ENCODE measurements around the gene RREB1.
A peak's percentile ranks its signal among the peaks of the same experiment; 100 is the strongest.

RREB1 gene

GRCh38 chr6:7098993-7099392 lies 8.8 kb upstream of the RREB1 start:
- DNase-seq: no peak

- DNase-seq: no peak
Observed at GRCh38 chr6:7100072-7100752, 7.5 kb upstream of the RREB1 start.

DNA sequence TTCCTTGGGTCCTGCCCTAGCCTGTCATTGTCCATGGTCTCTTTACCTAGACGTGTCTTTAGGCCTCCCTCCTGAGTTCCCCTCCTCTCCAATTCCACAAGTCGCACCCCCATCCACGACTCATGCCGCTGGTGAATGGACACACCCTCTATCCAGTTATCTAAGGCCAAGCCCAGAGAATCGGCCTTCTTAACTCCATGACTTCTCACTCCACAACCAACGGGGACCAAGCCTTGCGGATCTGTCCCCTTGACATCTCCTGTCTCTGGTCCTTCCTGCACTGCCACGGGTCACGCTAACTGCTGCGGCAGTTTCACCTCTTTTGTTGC lies 7.0 kb upstream of the RREB1 start:
- no peak for DNase-seq

GRCh38 chr6:7101290-7101689 lies 6.5 kb upstream of the RREB1 start:
- DNase-seq: no peak

DNA sequence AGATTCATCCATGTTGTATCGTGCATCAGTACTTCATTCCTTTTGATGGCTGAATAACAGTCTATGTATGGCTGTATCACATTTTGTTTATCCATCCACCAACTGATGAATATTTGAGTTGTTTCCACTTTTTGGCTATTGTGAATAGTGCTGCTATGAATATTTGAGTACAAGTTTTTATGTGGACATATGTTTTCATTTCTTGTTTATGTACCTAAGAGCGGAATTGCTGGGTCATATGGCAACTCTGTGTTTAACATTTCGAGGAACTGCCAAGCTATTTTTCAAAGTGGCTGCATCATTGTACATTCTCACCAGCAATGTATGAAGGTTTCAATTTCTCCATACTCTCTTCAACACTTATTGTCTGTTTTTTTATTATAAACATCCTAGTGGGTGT lies 3.0 kb upstream of the RREB1 start:
- no peak for DNase-seq

- no peak for DNase-seq
Observed at GRCh38 chr6:7106215-7106751, 1.5 kb upstream of the RREB1 start.

DNA sequence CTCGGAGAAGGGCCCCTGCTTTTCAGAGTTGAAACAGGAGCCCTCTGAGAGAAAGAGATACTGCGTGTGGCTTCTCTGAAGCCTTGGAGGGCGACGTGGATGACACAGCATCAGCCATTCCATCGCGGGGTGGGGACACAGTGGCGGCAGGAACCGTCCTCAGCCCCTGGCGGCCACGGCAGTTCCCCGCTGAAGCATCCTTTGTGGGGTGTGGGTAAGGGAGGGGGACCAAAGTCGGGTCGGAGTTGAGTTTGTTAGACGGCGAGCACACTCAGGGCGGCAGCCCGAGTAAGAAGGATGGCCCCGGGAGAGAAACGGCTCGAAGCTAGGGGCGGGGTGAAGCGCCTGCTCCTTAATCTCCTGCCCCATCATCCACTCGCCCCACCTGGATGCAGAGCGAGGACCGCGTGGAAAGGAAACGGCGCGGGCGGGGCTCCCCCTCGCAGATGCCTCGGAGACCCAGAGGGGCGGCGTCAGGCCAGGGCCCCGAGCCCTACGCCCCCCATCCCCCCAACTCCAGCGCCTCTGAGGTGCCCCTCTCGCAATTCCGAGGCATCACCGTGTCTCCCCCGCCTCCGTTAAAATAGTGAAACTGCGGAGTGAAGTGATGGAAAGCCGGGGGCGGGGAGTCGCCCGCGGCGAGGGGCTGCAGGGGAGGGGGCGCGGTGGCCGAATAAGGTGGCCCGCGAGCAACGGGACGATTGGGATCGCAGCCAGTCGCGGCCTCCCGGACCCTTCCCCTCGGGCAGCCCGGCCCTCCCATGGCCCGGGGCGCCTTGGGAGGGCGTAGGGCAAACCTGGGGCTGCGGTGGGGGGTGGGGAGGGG lies 796 bp upstream of the RREB1 start:
- peak; percentile 75 for DNase-seq

DNA sequence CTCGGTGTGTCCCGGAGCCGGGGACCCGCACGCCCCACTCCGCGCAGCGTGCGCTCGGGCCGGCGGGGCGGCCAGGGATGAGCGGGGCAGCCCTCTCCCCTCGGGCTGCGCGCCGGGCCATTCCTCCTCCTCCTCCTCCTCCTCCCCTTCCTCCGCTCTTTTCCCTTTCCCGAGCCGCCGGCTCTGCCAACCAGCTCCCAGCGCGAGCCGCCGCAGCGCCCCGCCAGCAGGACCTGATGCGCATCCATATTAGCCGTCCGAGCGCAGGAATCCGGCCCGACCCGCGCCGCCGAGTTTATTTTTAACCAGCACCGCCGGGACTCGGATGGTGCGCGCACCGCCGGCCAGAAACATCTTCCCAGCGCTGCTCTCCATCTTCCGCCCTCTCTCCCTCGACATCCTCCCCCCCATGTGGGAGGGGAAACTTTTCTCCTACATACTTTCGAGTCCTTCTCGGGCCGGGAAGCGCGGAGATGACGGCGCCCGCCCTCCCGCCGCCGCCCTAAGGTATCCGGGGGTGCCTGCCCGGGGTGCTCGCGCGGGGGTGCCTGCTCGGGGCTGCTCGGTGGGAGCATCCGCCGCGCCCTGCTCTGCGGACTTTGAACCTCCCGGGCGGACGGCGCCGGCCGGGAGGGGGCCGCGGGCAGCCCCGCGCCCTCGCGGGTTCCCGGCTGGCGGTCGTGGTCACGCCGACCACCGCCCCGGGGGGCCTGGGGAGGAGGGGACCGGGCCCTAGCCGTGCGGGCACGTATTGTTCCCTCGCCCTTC lies 619 bp downstream of the RREB1 start:
- peak; percentile 56 for DNase-seq

DNA sequence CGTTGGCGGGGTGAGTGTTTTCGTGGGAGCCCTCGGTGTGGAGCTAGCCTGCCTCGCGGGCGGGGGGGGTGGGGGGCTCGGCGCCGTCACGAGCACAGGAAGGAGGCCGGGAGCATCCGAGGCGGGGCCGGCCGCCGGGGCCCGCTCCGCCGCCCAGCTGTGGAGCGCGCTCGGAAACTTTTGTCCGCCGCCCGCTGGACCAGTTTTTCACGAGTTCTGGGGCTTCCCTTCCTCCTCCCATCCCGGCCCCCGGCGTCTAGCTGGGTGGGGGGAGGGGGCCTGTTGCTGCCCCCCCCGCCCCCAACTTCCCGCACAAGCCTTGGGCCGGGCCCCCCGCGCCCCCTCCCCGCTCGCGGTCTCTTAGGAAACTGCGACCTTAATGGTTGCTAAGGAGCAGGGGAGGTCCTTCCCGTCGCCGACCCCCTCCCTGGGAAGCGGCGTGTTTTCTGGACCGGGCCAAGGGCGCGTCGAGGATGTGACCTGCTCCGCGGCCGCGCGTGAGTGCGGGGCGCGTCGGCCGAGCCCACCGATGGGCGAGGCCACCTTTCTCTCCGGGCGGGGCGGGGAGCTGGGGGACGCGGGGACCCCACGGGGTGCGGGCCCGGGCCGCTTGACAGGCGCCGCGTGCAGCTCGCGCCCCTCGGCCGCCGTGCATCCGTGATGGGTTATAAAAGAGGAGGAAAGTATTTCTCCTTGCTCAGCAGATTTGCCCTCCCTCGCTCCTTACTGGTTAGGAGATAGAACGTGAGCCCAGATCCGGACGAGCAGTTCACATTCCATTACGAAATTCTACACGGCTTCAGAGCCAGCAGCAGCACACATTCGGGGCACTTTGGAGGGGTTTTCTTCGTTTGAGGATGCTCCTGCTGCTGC lies 1.4 kb downstream of the RREB1 start:
- peak; percentile 67 for DNase-seq

- no peak for DNase-seq
Observed at GRCh38 chr6:7110092-7110792, 2.5 kb downstream of the RREB1 start.

DNA sequence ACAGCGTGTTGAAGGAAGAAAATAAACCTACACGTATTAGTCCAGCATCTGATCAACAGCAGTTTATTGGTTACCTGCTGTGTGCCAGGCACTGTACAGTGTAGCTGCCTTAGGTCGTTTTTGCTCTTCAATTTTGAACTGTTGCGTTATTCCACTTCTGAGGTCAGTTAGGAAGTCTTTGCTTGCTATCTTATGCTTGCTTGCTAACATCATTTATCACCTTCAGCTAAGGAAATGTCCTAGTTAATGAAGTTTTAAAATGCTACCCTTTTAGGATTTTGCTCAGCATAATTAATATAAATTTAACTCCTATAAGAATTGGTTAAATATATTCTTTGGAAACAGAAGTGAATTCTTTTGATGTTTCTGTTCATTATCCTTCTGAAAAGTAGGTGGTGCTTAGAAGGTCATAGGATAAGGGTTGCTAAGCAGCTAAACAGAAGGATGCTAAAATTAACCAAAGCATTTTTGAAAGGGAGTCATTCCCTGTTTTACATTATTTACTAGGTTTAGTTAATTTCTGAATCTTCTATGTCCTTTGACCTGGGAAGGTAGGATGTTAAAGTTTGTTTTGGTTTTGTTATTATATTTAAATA lies 3.4 kb downstream of the RREB1 start:
- DNase-seq: no peak

DNA sequence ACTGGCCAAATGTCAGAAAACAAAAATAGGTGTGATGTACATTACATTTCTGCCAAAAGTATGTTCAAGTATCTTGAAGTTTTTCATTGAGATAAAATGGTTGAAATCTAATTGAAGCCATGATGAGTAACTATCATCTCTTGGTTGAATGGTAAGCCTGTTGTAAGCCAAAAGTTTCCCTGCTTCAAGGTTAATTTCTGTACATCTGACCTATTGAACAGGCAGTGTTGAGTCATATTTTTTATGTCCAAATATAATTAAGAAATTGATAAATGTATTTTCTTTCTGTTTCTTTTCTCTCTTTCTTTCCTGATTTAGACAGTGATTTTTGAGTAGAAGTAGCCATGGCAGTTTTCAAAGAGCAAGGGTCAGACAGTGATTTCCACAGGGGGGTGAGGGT lies 4.4 kb downstream of the RREB1 start:
- DNase-seq: no peak

DNA sequence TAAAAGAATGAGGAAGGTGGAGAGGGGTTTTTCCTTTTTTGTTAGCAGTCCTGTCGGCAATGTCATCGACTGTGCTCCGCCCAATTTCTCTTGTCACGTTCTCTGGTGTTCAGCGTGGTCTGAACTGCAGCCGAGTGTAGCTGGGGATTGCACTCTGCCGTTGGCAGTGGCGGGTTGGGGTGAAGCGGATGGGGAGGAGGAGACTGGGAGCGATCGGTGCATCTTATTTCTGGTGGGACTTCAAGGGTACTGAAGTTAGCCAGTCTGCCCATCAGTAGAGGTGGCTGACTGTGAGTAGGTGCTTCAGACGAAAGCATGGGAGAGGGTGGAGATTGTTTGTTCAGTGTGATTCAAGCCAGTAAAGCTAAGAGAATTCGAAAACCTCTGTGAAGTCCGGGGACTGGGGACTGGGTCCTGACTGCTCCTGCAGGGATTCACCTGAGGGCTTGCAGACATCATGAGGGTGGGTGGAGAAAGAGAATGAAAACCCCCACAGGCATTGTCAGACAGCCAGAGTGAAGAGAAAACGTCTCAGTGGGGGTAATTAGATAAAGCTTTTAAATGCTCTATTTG lies 5.1 kb downstream of the RREB1 start:
- DNase-seq: peak; percentile 71

GRCh38 chr6:7114744-7115458 lies 7.1 kb downstream of the RREB1 start:
- DNase-seq: no peak

DNA sequence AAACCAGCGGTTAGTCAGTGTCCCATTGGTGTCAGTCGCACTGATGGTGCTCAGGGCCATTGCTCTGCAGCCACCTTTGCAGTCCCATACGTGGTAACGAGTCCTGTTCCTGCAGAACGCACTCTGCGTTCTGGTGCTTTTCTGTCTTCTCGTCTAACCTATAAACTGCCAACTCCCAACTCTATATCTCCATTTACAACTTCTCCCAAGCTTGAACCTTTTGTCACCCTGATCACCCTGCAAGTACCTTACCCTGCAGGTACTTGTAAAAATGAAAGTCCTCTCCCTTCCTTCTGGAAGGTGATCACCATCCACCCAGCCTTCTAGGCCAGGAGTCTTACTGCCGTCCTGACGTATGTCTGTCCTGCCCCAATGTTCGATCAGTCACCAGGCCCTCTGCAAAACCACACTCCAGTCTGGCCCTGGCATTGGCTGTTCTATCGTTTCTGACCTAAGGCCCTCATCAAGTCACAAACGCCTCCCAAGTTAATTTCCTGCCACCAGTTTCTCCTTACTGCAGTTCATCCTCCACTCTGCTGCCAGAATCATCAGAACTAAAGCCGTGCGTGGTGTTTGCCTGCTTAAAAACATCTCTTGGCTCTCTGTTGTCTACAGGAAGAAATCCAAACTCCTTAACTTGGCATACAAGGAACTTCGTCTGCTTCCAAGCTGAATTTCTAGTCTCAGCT lies 7.9 kb downstream of the RREB1 start:
- no peak for DNase-seq

- no peak for DNase-seq
Observed at GRCh38 chr6:7119272-7119801, 11.6 kb downstream of the RREB1 start.

GRCh38 chr6:7121700-7122241 lies 14.0 kb downstream of the RREB1 start:
- no peak for DNase-seq

DNA sequence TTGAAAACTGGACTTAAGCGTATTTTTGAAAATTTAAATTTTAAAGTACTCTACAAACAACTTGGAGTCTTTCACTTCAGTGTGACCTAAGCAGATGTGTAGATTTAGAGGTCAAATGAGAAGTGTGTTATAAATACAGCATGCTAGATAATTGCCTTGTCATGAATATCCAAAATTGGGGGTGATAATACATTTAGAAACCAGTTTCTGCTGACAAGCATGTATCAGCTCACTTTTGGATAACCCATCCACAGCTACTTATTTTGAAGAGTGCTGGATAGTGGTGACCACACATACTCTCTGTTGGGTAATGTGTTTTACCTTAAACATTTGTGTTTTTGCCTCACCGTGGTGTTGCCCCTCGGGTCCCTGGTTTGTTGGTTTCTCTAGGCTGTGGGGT lies 14.9 kb downstream of the RREB1 start:
- DNase-seq: no peak

GRCh38 chr6:7124114-7124513 lies 16.4 kb downstream of the RREB1 start:
- no peak for DNase-seq

Measured in CD4-positive, alpha-beta T cell treated with Interleukin-17A for 4 hours (primary cell).